HG03442 (cell line): ENCODE data around the gene APOF.
A peak's percentile ranks its signal among the peaks of the same experiment; 100 is the strongest.
"Not testable (repeated sequence)": the region's sequence is repeated elsewhere in the genome, so short reads cannot be mapped to it uniquely, and the experiment has no call there.

ENCODE experiments used
- ATAC-seq: cut with Tn5 transposase; IDR thresholded peaks from one replicate; pipeline ENCODE4 v1.9.1; 2021; ENCODE audit warnings: mild to moderate bottlenecking, moderate library complexity; ENCODE audit not compliant: unreplicated experiment

APOF gene

DNA sequence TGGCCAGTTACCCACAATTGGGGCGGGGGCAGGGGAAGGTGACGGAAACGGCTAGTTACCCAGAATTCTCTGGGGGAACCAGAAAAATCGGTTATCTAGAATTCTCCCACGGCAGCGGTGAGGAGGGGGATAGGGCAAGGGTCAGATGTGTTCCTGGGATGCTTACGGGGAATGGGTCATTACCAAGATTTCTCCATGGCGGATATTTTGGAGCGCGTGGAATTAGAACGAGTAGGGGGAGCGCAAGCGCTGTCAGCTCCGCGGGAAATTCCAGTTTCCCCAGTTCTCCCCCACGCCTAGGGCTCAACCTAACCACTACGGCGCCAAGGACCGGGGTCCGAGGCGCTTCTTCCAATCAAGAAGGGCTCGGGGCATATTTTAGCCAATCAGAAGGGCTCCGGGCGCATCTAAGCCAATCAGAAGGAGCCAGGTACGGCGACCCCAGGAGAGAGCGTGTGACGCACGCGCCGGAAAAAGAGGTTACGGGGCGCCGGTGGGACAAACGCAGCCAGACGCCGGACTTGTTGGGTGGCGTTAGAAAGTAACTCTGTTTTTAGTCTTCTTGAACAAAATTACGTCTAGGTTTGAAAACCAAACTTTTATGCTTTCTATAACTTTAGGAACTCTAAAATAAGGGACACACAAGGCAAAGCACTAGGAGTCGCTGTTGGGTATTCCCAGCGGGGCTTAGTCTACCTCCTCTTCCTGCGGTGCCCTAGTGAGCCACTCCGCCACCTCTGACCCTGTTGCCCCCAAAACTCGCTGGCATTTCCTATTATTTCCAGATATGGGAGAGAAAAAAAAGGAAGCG lies 28.8 kb downstream of the APOF start, which contains the start of gene PAN2:
TSS of gene PAN2 (minus strand) at position 322 of the 811 bp plus-strand sequence. CDS start 906 bp downstream, outside the sequence.
- peak; percentile 92 for ATAC-seq

DNA sequence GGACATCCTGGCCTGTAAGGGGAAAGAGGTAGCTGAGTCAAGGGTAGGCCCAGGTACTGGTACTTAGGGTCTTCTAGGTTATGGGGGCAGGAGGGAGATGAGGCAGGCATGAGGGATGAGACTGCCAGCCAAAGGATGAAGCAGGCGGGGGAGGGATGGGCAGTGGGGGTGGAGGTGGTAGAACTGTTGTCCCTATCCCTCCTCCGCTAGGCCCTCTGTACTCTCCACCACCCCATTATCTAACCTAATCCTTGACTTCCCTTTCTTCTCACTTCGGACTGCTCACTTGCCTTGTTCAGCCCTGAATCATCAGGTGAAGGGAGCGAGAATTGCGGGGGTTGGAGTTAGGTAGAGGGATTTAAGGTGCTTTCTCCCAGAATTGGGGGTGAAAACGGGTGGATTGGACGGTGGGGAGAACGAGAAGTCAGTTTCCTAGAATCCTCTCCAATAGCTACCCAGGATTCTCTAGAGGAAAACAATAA lies 29.4 kb downstream of the APOF start:
- no peak for ATAC-seq

GRCh38 chr12:56332512-56333196 lies 30.0 kb downstream of the APOF start:
- ATAC-seq: no peak

DNA sequence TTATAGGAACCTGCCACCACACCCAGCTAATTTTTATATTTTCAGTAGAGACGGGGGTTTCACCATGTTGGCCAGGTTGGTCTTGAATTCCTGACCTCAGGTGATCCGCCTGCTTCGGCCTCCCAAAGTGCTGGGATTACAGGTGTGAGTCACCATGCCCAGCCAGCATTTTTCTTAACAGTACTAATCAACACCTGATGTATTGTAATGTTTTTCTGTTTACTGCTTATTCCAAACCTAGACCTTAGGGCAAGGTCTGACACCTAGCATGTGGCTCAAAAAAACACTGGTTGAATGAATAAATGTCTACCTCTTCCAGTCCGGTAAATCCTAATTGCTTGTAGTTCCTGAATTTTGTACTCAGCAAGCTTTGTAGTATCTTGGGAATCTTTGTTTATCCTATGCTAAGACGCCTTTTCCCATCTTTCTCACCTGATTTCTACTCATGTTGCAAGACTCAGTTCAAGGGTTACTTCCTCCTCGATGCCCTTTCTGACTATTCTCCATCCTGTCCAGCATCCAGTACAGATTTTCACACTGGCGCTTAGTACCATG lies 31.6 kb downstream of the APOF start:
- no peak for ATAC-seq

DNA sequence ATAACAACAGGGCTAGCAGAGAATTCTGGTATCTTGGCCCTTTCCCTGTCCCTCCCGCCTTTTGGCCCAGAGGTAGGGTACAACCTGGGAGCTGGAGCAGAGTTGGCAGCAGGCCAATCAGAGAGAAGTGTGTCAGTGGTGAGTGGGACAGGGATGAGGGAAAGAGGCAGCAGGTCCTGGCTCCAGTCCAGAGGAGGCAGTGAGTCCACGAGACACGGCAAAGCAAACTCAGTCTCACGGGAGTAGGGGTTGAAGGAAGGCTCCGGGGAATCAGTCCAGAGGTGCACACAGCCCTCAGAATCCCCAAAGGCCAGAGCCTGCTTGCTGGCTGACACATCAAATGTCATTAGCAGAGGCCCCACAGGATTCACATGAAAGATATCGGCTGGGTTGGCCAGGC lies 36.1 kb downstream of the APOF start:
- ATAC-seq: no peak

GRCh38 chr12:56326126-56326525 lies 36.5 kb downstream of the APOF start:
- ATAC-seq: no peak

DNA sequence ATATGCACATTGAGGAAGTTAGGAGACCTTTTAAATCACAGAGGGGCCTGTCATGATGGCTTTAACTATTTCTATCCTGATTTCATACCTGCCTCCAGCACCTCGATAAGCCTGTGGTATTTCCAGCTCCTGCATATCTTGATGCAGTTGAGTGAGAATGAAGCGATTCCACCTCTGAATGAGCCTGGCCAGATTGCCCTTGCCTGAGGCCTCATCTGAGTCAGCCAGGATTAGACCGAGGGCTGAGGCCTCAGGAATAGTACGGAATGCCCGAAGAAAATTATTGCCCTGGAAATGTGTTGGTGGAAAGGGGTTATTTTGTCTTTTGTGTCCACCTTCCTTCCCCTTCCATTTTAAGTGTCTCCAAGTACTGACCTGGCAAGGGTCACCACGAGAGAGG lies 38.5 kb downstream of the APOF start:
- ATAC-seq: no peak

GRCh38 chr12:56321610-56322009 lies 41.0 kb downstream of the APOF start:
- not testable (repeated sequence) for ATAC-seq

GRCh38 chr12:56321027-56321426 lies 41.6 kb downstream of the APOF start:
- no peak for ATAC-seq

DNA sequence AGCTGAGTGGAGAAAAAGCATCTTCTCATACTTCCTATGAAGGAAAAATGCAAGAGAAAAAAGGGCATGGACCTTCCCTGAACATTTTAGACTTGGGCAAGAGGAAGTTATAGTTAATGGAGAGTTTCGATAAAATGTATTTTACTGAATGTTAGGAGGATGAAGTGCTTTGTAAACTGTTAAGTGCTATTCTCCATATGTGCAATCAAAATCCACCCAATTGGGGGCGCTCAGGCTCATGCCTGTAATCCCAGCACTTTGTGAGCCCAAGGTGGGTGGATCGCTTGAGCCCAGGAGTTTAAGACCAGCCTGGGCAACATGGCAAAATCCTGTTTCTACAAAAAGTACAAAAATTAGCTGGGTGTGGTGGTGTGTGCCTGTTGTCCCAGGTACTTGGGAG lies 45.0 kb downstream of the APOF start:
- ATAC-seq: no peak

GRCh38 chr12:56315622-56316473 lies 46.8 kb downstream of the APOF start, which contains the start of gene CNPY2:
Gene CNPY2 (minus strand): TSS chr12:56315988. CDS start chr12:56315217, 771 bp downstream.
- ATAC-seq: peak; percentile 86

GRCh38 chr12:56315249-56315621 lies 47.4 kb downstream of the APOF start:
- ATAC-seq: no peak

DNA sequence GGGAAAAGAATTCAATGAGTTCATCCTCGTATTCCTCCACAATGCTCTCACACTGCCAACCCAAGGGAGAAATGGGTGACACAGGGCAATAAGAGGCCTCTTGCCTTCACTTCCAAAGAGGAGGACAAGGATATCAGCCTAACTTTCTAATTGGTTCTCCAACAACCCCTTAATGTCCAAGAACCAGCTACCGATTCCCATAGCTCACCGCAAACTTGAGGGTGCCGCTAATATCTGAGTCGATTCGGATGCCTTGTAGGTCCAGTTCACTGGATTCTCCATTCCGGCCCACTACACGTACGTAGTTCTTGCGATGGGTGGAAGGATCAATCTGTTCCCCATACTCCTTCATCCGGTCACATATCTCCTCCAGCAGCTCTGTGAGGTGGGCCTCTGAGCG lies 51.7 kb downstream of the APOF start:
- no peak for ATAC-seq
